GM23338 (cell line): Measurements from ENCODE around the gene NOSIP.

ENCODE experiments used
- EZH2 ChIP-seq: fragments of 200-600 bp; sonication (generic); IDR thresholded peaks from one replicate; pipeline ENCODE4 v1.8.0; 2017; ENCODE audit warnings: antibody characterized with exemption, mild to moderate bottlenecking, low read depth; ENCODE audit not compliant: unreplicated experiment
- EZH2phosphoT487 ChIP-seq: fragments of 200-600 bp; sonication (generic); IDR thresholded peaks from one replicate; pipeline ENCODE4 v1.8.1; 2018; ENCODE audit warnings: antibody characterized with exemption; ENCODE audit not compliant: unreplicated experiment
- POLR2AphosphoS5 ChIP-seq: IDR thresholded peaks from 2 replicates; pipeline ENCODE4 v1.6.1; 2016; ENCODE audit warnings: antibody characterized with exemption, low read depth
- TF ChIP-seq, protein P1 (sequence below), 2 experiments: fragments of 200-600 bp in 1 of 2; sonication (generic) in 1 of 2; conservative IDR thresholded peaks; 2 replicates each; pipeline versions ENCODE4 v1.5.1 to v1.6.1; 2016 to 2017; ENCODE audit warnings: antibody characterized with exemption in 2 of 2, low read depth in 2 of 2, mild to moderate bottlenecking in 2 of 2, moderate library complexity in 1 of 2

DNA sequence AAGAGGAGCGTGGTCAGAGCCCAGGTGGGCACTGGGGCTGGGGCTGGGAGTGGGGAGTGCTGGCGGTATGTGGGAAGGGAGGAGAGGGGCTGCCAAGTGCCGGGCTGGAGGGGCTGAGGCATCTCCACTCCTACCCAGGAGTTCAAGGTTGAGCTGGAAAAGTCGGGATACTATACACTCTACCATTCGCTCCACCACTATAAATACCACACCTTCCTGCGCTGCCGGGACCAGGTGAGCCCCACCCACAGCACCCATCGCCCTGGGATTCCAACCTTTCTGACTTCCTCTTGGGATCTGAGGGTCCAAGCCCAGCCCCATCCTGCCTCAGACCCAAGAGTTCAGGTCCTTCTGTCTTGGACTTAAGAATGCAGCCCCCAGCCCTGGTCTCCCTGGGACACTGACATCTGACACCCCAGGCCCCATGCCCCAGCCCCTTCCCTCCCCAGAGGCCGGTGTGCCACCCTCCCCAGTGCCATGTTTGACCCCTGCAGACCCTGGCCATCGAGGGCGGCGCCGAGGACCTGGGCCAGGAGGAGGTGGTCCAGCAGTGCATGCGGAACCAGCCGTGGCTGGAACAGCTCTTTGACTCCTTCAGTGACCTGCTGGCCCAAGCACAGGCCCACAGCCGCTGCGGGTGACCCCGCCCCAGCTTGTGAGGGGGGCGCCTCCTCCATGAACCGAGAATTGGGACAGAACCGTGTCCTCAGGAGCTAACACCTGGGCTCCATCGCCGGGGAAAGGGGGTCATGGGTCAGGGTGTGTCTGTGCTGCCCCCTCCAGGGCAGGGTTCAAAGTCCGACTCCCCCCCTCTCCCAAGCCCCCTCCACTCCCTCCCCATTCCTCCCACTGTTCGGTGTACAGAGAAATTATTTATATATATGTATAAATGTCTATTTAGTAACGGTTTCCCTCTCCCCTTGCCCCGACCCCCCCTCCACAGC lies 44.9 kb upstream of the NOSIP start:
- TF ChIP-seq EZH2phosphoT487 (no peak), POLR2AphosphoS5 (no peak), EZH2 (no peak)
- TF ChIP-seq, protein P1, sequence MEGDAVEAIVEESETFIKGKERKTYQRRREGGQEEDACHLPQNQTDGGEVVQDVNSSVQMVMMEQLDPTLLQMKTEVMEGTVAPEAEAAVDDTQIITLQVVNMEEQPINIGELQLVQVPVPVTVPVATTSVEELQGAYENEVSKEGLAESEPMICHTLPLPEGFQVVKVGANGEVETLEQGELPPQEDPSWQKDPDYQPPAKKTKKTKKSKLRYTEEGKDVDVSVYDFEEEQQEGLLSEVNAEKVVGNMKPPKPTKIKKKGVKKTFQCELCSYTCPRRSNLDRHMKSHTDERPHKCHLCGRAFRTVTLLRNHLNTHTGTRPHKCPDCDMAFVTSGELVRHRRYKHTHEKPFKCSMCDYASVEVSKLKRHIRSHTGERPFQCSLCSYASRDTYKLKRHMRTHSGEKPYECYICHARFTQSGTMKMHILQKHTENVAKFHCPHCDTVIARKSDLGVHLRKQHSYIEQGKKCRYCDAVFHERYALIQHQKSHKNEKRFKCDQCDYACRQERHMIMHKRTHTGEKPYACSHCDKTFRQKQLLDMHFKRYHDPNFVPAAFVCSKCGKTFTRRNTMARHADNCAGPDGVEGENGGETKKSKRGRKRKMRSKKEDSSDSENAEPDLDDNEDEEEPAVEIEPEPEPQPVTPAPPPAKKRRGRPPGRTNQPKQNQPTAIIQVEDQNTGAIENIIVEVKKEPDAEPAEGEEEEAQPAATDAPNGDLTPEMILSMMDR (conservative IDR thresholded peaks at IDR 0.05; ENCODE audit: low read depth in 2 of 2) = peak in 1 of 2 experiments; percentile 10; a peak in 1 of 4 replicates
